SK-N-MC (cell line): ENCODE measurements around the gene A4GALT.
"Not testable (repeated sequence)": the region's sequence is repeated elsewhere in the genome, so short reads cannot be mapped to it uniquely, and the experiment has no call there.

Experiments
- DNase-seq: peaks from one replicate; pipeline ENCODE4 v3.0.0-alpha.2; 2011; ENCODE audit warnings: low read depth, low spot score
- H3K27ac ChIP-seq: fragments of 200-600 bp; sonication (generic); 2 replicates; pipeline ENCODE4 v1.5.1; 2016; ENCODE audit warnings: mixed run types
- H3K36me3 ChIP-seq: fragments of 200-600 bp; sonication (generic); 2 replicates; pipeline ENCODE4 v1.6.1; 2017; ENCODE audit warnings: antibody characterized with exemption, low read length, mixed read lengths; ENCODE audit not compliant: insufficient read depth
- H3K4me3 ChIP-seq: fragments of 200-600 bp; sonication (generic); 2 replicates; pipeline ENCODE4 v1.5.1; 2016
- H3K9ac ChIP-seq: fragments of 200-600 bp; sonication (generic); 2 replicates; pipeline ENCODE4 v1.8.0; 2017; ENCODE audit warnings: mixed run types, mixed read lengths; ENCODE audit not compliant: insufficient read length
- H3K9me3 ChIP-seq: fragments of 200-600 bp; sonication (generic); 2 replicates; pipeline ENCODE4 v1.6.1; 2017; ENCODE audit warnings: low read depth, mild to moderate bottlenecking, antibody characterized with exemption, low read length, moderate library complexity, mixed read lengths
- EZH2 ChIP-seq: fragments of 200-600 bp; sonication (generic); IDR thresholded peaks from one replicate; pipeline ENCODE4 v1.6.1; 2017; ENCODE audit warnings: antibody characterized with exemption
- FOXP2 ChIP-seq: optimal IDR thresholded peaks from 2 replicates; pipeline ENCODE3; 2011; ENCODE audit warnings: mild to moderate bottlenecking, moderate library complexity; ENCODE audit not compliant: insufficient read depth; ENCODE audit errors: extremely low read length, control extremely low read depth
- POLR2AphosphoS5 ChIP-seq: IDR thresholded peaks from 2 replicates; pipeline ENCODE4 v1.6.1; 2012; ENCODE audit warnings: mild to moderate bottlenecking, low read depth, low read length, borderline replicate concordance

The A4GALT gene

GRCh38 chr22:42684462-42685195, 36.0 kb downstream of the A4GALT start:
- H3K36me3 ChIP-seq: no peaks in the 10 kb centered on the region
- H3K9me3 ChIP-seq: no peaks in the 10 kb centered on the region
- H3K9ac ChIP-seq: no peak overlapping the region
- H3K4me3 ChIP-seq: no peak overlapping the region
- no peak overlapping the region for H3K27ac ChIP-seq
- no peak for DNase-seq
- TF ChIP-seq FOXP2 (no peak), EZH2 (no peak)

GRCh38 chr22:42683578-42684283, 36.9 kb downstream of the A4GALT start:
- H3K9ac ChIP-seq: no peak overlapping the region
- DNase-seq: no peak

GRCh38 chr22:42682113-42682851, 38.4 kb downstream of the A4GALT start:
- no peaks in the 10 kb centered on the region for H3K36me3 ChIP-seq
- H3K9ac ChIP-seq: no peak overlapping the region
- TF ChIP-seq POLR2AphosphoS5 (no peak), EZH2 (no peak), FOXP2 (no peak)
- no peak for DNase-seq
- no peak overlapping the region for H3K27ac ChIP-seq
- H3K4me3 ChIP-seq: no peak overlapping the region
- no peaks in the 10 kb centered on the region for H3K9me3 ChIP-seq

More at GRCh38 chr22:42683578-42684283, 36.9 kb downstream of the A4GALT start:
- H3K4me3 ChIP-seq: no peak overlapping the region
- H3K27ac ChIP-seq: no peak overlapping the region
- no peaks in the 10 kb centered on the region for H3K36me3 ChIP-seq
- no peaks in the 10 kb centered on the region for H3K9me3 ChIP-seq
- TF ChIP-seq FOXP2 (no peak), POLR2AphosphoS5 (no peak), EZH2 (no peak)

- Histone ChIP-seq H3K9me3 (no peaks in the 10 kb centered on the region), H3K36me3 (no peaks in the 10 kb centered on the region), H3K9ac (no peak overlapping the region), H3K4me3 (no peak overlapping the region), H3K27ac (no peak overlapping the region)
- no peak for TF ChIP-seq EZH2
- TF ChIP-seq POLR2AphosphoS5: no peak
- no peak for TF ChIP-seq FOXP2
- no peak for DNase-seq
Measured at GRCh38 chr22:42680648-42681047, 40.0 kb downstream of the A4GALT start.

- H3K9ac ChIP-seq: no peak overlapping the region
- H3K4me3 ChIP-seq: no peak overlapping the region
- H3K36me3 ChIP-seq: no peaks in the 10 kb centered on the region
- H3K9me3 ChIP-seq: no peaks in the 10 kb centered on the region
- no peak for TF ChIP-seq FOXP2
- no peak for TF ChIP-seq POLR2AphosphoS5
- TF ChIP-seq EZH2: no peak
- no peak overlapping the region for H3K27ac ChIP-seq
- DNase-seq: no peak
Measured at GRCh38 chr22:42679691-42680090, 41.0 kb downstream of the A4GALT start.

GRCh38 chr22:42678894-42679293, 41.8 kb downstream of the A4GALT start:
- no peak for DNase-seq
- Histone ChIP-seq H3K36me3 (no peaks in the 10 kb centered on the region), H3K9ac (no peak overlapping the region), H3K9me3 (no peaks in the 10 kb centered on the region), H3K27ac (no peak overlapping the region), H3K4me3 (no peak overlapping the region)
- TF ChIP-seq FOXP2 (no peak), EZH2 (no peak), POLR2AphosphoS5 (no peak)

GRCh38 chr22:42677936-42678335, 42.7 kb downstream of the A4GALT start:
- H3K9ac ChIP-seq, H3K27ac ChIP-seq, DNase-seq, H3K36me3 ChIP-seq, H3K4me3 ChIP-seq, H3K9me3 ChIP-seq: not testable (repeated sequence)

- Histone ChIP-seq H3K9me3 (no peaks in the 10 kb centered on the region), H3K27ac (no peak overlapping the region), H3K4me3 (no peak overlapping the region), H3K36me3 (no peaks in the 10 kb centered on the region), H3K9ac (no peak overlapping the region)
- no peak for DNase-seq
- no peak for TF ChIP-seq EZH2
- TF ChIP-seq FOXP2: no peak
- no peak for TF ChIP-seq POLR2AphosphoS5
Measured at GRCh38 chr22:42676059-42676607, 44.5 kb downstream of the A4GALT start.

GRCh38 chr22:42673898-42674401, 46.7 kb downstream of the A4GALT start:
- no peaks in the 10 kb centered on the region for H3K36me3 ChIP-seq
- DNase-seq: no peak
- H3K9me3 ChIP-seq: no peaks in the 10 kb centered on the region
- TF ChIP-seq EZH2: no peak
- no peak overlapping the region for H3K4me3 ChIP-seq
- no peak overlapping the region for H3K27ac ChIP-seq
- no peak overlapping the region for H3K9ac ChIP-seq

GRCh38 chr22:42673071-42673470, 47.6 kb downstream of the A4GALT start:
- not testable (repeated sequence) for H3K4me3 ChIP-seq, H3K27ac ChIP-seq, H3K9me3 ChIP-seq, H3K36me3 ChIP-seq, DNase-seq, H3K9ac ChIP-seq
